ENCODE data around the gene WDFY3.

The WDFY3 gene

DNA sequence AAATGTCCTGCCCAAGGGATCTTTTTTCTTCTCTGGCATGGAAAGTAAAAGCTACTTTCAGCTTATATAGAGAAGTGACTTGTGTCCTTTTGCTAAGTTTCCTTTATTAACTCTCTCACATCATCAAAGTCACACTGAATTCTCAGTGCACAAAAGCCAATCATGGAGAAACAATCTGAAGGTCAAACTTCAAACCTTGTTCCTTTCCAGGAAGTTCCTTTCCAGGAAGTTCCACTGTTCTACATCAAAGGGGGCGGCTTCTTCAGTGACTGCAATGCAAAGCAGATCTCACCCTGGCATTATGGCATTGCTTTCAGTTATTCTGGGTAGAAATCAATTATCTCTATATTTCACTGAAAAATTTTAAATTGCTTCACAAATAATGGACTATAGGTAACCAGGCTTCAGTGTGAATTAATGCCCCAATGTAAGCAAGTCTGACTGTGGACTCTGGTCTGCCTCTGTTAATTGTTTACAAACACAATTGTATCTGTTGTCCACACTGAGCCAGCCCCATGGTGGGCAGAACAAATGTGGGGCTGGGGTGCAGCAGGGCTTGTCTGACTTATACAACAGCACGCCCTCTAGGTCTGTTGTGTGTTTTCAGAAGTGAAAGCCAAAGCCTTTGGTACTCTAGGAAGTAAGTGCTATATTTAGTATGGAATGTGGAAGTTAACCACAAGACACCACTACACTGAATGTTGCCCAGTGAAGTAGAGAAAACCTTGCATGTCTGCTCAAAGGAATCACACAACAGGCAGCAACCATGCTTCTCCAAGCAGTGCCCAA is 284.8 kb downstream of the WDFY3 start:
- Histone ChIP-seq H3K9me3 (ENCODE audit: severe bottlenecking) (no peaks in the 10 kb centered on the region), H3K4me3 (ENCODE audit: severe bottlenecking) (no peak overlapping the region), H3K27me3 (ENCODE audit: insufficient read depth, poor library complexity, severe bottlenecking) (no peaks in the 10 kb centered on the region), H3K27ac (ENCODE audit: poor library complexity, severe bottlenecking) (no peak overlapping the region), H3K4me1 (ENCODE audit: insufficient read depth, poor library complexity, severe bottlenecking) (no peaks in the 10 kb centered on the region), H3K36me3 (ENCODE audit: low read depth) (peaks cover 77% of the 10 kb centered on the region)
- TF ChIP-seq, protein P1, sequence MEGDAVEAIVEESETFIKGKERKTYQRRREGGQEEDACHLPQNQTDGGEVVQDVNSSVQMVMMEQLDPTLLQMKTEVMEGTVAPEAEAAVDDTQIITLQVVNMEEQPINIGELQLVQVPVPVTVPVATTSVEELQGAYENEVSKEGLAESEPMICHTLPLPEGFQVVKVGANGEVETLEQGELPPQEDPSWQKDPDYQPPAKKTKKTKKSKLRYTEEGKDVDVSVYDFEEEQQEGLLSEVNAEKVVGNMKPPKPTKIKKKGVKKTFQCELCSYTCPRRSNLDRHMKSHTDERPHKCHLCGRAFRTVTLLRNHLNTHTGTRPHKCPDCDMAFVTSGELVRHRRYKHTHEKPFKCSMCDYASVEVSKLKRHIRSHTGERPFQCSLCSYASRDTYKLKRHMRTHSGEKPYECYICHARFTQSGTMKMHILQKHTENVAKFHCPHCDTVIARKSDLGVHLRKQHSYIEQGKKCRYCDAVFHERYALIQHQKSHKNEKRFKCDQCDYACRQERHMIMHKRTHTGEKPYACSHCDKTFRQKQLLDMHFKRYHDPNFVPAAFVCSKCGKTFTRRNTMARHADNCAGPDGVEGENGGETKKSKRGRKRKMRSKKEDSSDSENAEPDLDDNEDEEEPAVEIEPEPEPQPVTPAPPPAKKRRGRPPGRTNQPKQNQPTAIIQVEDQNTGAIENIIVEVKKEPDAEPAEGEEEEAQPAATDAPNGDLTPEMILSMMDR (IDR thresholded peaks at IDR 0.05; ENCODE audit: poor library complexity, severe bottlenecking) = no peak
- DNase-seq (ENCODE audit: low spot score) (no peak), ATAC-seq (ENCODE audit: low read depth) (peak; percentile 61)

DNA sequence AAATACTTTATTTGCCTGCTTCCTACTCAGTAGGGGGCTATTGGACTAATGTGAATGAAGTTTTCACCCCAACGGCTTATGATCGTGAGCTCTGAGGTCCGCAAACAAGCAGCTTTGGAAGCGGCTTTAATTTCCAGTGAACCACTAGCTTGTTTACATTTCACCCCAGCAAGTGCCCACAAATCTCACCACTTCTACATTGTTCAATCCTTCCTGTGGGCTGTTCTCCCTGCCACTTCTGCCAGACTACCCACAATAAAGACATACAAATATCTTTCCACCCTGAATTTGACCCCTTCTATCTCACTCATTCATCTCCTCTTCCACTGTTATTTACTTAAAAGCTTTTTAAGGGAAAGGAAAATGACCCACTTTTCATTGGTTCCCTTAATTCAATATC is 285.5 kb downstream of the WDFY3 start:
- no peaks in the 10 kb centered on the region for H3K27me3 ChIP-seq (ENCODE audit: insufficient read depth, poor library complexity, severe bottlenecking)
- ATAC-seq (ENCODE audit: low read depth) (no peak), DNase-seq (ENCODE audit: low spot score) (no peak)
- H3K4me1 ChIP-seq (ENCODE audit: insufficient read depth, poor library complexity, severe bottlenecking) = no peaks in the 10 kb centered on the region
- no peak overlapping the region for H3K27ac ChIP-seq (ENCODE audit: poor library complexity, severe bottlenecking)
- peaks cover 83% of the 10 kb centered on the region for H3K36me3 ChIP-seq (ENCODE audit: low read depth)
- TF ChIP-seq, protein P1 (IDR thresholded peaks at IDR 0.05; ENCODE audit: poor library complexity, severe bottlenecking) = no peak
- no peak overlapping the region for H3K4me3 ChIP-seq (ENCODE audit: severe bottlenecking)
- no peaks in the 10 kb centered on the region for H3K9me3 ChIP-seq (ENCODE audit: severe bottlenecking)

DNA sequence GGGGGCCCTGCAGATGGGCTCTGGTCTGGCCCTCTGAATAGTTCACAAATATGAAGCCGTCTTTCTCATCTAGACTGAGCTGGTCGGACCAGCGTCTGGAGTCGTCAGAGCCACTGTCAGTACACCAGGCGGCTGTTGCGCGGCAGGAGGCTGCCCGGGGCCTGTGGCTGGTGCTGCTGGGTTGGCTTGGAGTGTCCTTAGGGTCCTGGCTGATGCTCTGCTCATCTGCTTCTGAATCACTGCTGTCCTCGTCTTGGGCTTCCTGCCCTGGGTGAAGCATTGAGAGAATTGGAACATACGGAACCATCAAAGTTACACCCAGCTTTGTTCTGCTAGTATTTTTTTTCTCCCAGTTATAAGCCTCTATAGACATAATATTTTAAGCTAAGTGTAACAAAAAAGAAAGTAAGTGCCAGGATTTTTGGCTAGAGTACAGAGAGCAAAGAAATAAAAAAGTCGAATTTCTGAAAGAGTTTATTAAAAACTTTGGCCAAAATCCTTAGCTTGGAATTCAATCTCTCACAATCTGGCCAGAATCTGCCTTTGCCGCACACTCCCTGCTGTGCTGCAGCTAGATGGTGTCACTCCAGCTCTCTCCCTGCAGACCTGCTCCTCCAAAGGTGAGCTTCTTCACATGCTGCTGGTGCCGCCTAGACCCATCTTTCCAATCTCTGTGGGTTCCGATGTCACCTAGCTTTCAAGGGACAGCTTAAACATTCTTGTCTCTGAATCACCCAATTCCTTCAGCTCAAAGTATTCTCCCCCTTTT is 287.3 kb downstream of the WDFY3 start:
- ATAC-seq (ENCODE audit: low read depth) (no peak), DNase-seq (ENCODE audit: low spot score) (no peak)
- H3K4me3 ChIP-seq (ENCODE audit: severe bottlenecking) = no peak overlapping the region
- H3K27me3 ChIP-seq (ENCODE audit: insufficient read depth, poor library complexity, severe bottlenecking) = no peaks in the 10 kb centered on the region
- TF ChIP-seq, protein P1 (IDR thresholded peaks at IDR 0.05; ENCODE audit: poor library complexity, severe bottlenecking) = no peak
- no peak overlapping the region for H3K27ac ChIP-seq (ENCODE audit: poor library complexity, severe bottlenecking)
- H3K4me1 ChIP-seq (ENCODE audit: insufficient read depth, poor library complexity, severe bottlenecking) = no peaks in the 10 kb centered on the region
- no peaks in the 10 kb centered on the region for H3K9me3 ChIP-seq (ENCODE audit: severe bottlenecking)
- H3K36me3 ChIP-seq (ENCODE audit: low read depth) = peaks cover 79% of the 10 kb centered on the region

DNA sequence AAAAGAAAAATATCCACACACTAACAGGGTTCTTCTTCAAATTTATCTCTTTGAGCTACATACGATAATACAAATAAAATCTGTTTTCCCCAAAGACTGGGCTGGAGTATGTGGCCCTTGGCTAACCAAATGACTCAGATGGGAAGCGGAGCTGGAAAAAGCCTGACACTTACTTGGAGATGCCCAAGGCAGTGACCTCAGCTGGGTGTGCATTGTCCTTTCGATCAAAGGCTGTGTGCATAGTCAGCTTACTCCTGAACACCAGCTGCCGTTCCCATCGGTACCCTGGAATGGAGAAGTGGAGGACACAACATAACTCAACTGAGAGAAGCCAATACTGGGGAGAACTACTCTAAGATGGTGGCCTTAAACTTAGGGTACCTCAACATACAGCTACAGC is 288.5 kb downstream of the WDFY3 start:
- Histone ChIP-seq H3K9me3 (ENCODE audit: severe bottlenecking) (no peaks in the 10 kb centered on the region), H3K4me3 (ENCODE audit: severe bottlenecking) (no peak overlapping the region), H3K27ac (ENCODE audit: poor library complexity, severe bottlenecking) (no peak overlapping the region), H3K36me3 (ENCODE audit: low read depth) (peaks cover 67% of the 10 kb centered on the region), H3K4me1 (ENCODE audit: insufficient read depth, poor library complexity, severe bottlenecking) (peaks cover 12% of the 10 kb centered on the region), H3K27me3 (ENCODE audit: insufficient read depth, poor library complexity, severe bottlenecking) (no peaks in the 10 kb centered on the region)
- no peak for DNase-seq (ENCODE audit: low spot score)
- no peak for ATAC-seq (ENCODE audit: low read depth)
- TF ChIP-seq, protein P1 (IDR thresholded peaks at IDR 0.05; ENCODE audit: poor library complexity, severe bottlenecking) = no peak
